SK-N-SH treated with all-trans-retinoic acid at 6 μM for 48 hours (cell line): Measurements from ENCODE around the gene TMEM147.
A peak's percentile ranks its signal among the peaks of the same experiment; 100 is the strongest.

ENCODE experiments used
- ATAC-seq: fragments of 200-7000 bp; cut with Tn5 transposase; 3 replicates; pipeline ENCODE4 v1.9.1; 2020; ENCODE audit warnings: mild to moderate bottlenecking, moderate library complexity
- ARNTL ChIP-seq: fragments of 450-650 bp; formaldehyde crosslinking; IDR thresholded peaks from 2 replicates; pipeline ENCODE4 v1.5.0; 2020; ENCODE audit warnings: low read depth, mild to moderate bottlenecking, moderate library complexity, borderline replicate concordance
- BACH2 ChIP-seq: fragments of 250-450 bp; sonication (Bioruptor Pico); IDR thresholded peaks from 2 replicates; pipeline ENCODE4 v1.9.0; 2021; ENCODE audit warnings: mild to moderate bottlenecking, borderline replicate concordance
- CSDC2 ChIP-seq: fragments of 250-450 bp; sonication (Bioruptor Pico); IDR thresholded peaks from 2 replicates; pipeline ENCODE4 v1.5.0; 2020; ENCODE audit warnings: mild to moderate bottlenecking, moderate library complexity
- ESRRG ChIP-seq: fragments of 250-450 bp; sonication (Bioruptor Pico); IDR thresholded peaks from 2 replicates; pipeline ENCODE4 v1.6.1; 2021; ENCODE audit warnings: mild to moderate bottlenecking
- GLIS3 ChIP-seq: fragments of 250-450 bp; sonication (Bioruptor Pico); IDR thresholded peaks from 2 replicates; pipeline ENCODE4 v1.5.0; 2020; ENCODE audit warnings: mild to moderate bottlenecking, moderate library complexity
- ISL1 ChIP-seq: fragments of 250-450 bp; sonication (Bioruptor Pico); IDR thresholded peaks from 2 replicates; pipeline ENCODE4 v2.1.2; 2022; ENCODE audit warnings: mild to moderate bottlenecking, moderate library complexity
- PPARA ChIP-seq: fragments of 250-450 bp; sonication (Bioruptor Pico); IDR thresholded peaks from 2 replicates; pipeline ENCODE4 v1.5.0; 2020; ENCODE audit warnings: mild to moderate bottlenecking, borderline replicate concordance
- RARB ChIP-seq: fragments of 250-450 bp; sonication (Bioruptor Pico); IDR thresholded peaks from 2 replicates; pipeline ENCODE4 v1.8.0; 2021; ENCODE audit warnings: mild to moderate bottlenecking, moderate library complexity
- TCF4 ChIP-seq: fragments of 250-450 bp; sonication (Bioruptor Pico); IDR thresholded peaks from 2 replicates; pipeline ENCODE4 v1.8.0; 2021; ENCODE audit warnings: mild to moderate bottlenecking, moderate library complexity, borderline replicate concordance
- TOX ChIP-seq: fragments of 250-450 bp; sonication (Bioruptor Pico); IDR thresholded peaks from 2 replicates; pipeline ENCODE4 v1.8.0; 2021; ENCODE audit warnings: mild to moderate bottlenecking, moderate library complexity, borderline replicate concordance
- ZFP3 ChIP-seq: fragments of 250-450 bp; sonication (Bioruptor Pico); IDR thresholded peaks from 2 replicates; pipeline ENCODE4 v1.5.0; 2020; ENCODE audit warnings: mild to moderate bottlenecking, moderate library complexity
- ZFP30 ChIP-seq: fragments of 450-650 bp; formaldehyde crosslinking; IDR thresholded peaks from 2 replicates; pipeline ENCODE4 v1.5.0; 2022; ENCODE audit warnings: mild to moderate bottlenecking, moderate library complexity
- TF ChIP-seq, protein P1 (sequence below): fragments of 250-450 bp; sonication (Bioruptor Pico); IDR thresholded peaks from 2 replicates; pipeline ENCODE4 v1.5.1; 2020; ENCODE audit warnings: low read depth, mild to moderate bottlenecking, moderate library complexity
- TF ChIP-seq, protein P2 (sequence below): fragments of 250-450 bp; sonication (Bioruptor Pico); IDR thresholded peaks from 2 replicates; pipeline ENCODE4 v1.5.1; 2021; ENCODE audit warnings: mild to moderate bottlenecking, moderate library complexity
- TF ChIP-seq, protein P3 (sequence below): fragments of 250-450 bp; sonication (Bioruptor Pico); IDR thresholded peaks from 2 replicates; pipeline ENCODE4 v1.5.0; 2020; ENCODE audit warnings: mild to moderate bottlenecking, moderate library complexity
- TF ChIP-seq, protein P4 (sequence below): fragments of 250-450 bp; sonication (Bioruptor Pico); IDR thresholded peaks from 2 replicates; pipeline ENCODE4 v1.8.0; 2021; ENCODE audit warnings: low read depth, mild to moderate bottlenecking, moderate library complexity, borderline replicate concordance

TMEM147 gene

DNA sequence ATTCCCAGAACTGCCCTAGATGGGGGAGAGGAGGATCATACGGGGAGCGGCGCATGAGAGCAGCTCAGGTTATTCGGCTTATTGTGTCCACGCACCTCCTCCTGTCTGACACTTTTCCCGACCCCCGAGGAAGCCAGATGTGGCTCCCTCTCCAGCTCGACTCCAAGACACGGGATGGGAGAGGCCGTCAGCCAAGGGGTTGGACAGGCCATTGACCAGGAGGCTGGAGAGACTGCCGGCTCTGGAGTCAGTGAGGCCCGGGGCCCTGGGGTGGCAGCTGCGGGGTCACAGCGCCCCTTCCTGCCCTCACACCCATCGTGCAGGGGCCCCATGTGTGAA lies 34.8 kb upstream of the TMEM147 start:
- peak; percentile 5; the same call in 2 of the 3 replicates for ATAC-seq
- TF ChIP-seq ZFP3 (CRISPR knock-in tag) (no peak), BACH2 (CRISPR knock-in tag) (no peak), TOX (CRISPR knock-in tag) (no peak), TCF4 (CRISPR knock-in tag) (no peak), ESRRG (CRISPR knock-in tag) (no peak), PPARA (CRISPR knock-in tag) (no peak), ISL1 (CRISPR knock-in tag) (no peak), CSDC2 (no peak)
- TF ChIP-seq, protein P1, sequence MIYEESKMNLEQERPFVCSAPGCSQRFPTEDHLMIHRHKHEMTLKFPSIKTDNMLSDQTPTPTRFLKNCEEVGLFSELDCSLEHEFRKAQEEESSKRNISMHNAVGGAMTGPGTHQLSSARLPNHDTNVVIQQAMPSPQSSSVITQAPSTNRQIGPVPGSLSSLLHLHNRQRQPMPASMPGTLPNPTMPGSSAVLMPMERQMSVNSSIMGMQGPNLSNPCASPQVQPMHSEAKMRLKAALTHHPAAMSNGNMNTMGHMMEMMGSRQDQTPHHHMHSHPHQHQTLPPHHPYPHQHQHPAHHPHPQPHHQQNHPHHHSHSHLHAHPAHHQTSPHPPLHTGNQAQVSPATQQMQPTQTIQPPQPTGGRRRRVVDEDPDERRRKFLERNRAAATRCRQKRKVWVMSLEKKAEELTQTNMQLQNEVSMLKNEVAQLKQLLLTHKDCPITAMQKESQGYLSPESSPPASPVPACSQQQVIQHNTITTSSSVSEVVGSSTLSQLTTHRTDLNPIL (CRISPR knock-in tag) = no peak
- TF ChIP-seq, protein P2, sequence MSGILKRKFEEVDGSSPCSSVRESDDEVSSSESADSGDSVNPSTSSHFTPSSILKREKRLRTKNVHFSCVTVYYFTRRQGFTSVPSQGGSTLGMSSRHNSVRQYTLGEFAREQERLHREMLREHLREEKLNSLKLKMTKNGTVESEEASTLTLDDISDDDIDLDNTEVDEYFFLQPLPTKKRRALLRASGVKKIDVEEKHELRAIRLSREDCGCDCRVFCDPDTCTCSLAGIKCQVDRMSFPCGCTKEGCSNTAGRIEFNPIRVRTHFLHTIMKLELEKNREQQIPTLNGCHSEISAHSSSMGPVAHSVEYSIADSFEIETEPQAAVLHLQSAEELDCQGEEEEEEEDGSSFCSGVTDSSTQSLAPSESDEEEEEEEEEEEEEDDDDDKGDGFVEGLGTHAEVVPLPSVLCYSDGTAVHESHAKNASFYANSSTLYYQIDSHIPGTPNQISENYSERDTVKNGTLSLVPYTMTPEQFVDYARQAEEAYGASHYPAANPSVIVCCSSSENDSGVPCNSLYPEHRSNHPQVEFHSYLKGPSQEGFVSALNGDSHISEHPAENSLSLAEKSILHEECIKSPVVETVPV (CRISPR knock-in tag) = no peak
- TF ChIP-seq, protein P3, sequence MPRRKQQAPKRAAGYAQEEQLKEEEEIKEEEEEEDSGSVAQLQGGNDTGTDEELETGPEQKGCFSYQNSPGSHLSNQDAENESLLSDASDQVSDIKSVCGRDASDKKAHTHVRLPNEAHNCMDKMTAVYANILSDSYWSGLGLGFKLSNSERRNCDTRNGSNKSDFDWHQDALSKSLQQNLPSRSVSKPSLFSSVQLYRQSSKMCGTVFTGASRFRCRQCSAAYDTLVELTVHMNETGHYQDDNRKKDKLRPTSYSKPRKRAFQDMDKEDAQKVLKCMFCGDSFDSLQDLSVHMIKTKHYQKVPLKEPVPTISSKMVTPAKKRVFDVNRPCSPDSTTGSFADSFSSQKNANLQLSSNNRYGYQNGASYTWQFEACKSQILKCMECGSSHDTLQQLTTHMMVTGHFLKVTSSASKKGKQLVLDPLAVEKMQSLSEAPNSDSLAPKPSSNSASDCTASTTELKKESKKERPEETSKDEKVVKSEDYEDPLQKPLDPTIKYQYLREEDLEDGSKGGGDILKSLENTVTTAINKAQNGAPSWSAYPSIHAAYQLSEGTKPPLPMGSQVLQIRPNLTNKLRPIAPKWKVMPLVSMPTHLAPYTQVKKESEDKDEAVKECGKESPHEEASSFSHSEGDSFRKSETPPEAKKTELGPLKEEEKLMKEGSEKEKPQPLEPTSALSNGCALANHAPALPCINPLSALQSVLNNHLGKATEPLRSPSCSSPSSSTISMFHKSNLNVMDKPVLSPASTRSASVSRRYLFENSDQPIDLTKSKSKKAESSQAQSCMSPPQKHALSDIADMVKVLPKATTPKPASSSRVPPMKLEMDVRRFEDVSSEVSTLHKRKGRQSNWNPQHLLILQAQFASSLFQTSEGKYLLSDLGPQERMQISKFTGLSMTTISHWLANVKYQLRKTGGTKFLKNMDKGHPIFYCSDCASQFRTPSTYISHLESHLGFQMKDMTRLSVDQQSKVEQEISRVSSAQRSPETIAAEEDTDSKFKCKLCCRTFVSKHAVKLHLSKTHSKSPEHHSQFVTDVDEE (CRISPR knock-in tag) = no peak

DNA sequence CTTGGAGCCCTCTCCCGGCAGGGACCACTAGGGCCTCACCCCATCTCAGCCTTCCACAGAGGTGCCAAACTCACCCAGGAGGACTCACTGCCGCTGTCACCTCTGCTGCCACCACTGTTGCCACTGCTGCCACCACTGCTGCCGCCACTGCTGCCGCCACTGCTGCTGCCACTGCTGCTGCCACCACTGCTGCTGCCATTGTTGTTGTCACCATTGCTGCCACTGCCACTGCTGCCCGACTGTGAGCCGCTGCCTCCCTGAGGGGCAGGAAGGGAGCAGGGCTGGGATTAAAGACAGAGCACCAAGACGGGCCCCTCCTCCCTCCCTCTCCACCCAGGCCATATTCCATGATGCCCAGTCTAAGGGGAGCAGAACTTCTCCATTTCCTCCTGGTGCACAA lies 34.1 kb upstream of the TMEM147 start:
- no peak for ATAC-seq
- TF ChIP-seq PPARA (CRISPR knock-in tag) (no peak), TCF4 (CRISPR knock-in tag) (no peak), ZFP3 (CRISPR knock-in tag) (no peak), GLIS3 (CRISPR knock-in tag) (no peak), TOX (CRISPR knock-in tag) (no peak)
- TF ChIP-seq, protein P4, sequence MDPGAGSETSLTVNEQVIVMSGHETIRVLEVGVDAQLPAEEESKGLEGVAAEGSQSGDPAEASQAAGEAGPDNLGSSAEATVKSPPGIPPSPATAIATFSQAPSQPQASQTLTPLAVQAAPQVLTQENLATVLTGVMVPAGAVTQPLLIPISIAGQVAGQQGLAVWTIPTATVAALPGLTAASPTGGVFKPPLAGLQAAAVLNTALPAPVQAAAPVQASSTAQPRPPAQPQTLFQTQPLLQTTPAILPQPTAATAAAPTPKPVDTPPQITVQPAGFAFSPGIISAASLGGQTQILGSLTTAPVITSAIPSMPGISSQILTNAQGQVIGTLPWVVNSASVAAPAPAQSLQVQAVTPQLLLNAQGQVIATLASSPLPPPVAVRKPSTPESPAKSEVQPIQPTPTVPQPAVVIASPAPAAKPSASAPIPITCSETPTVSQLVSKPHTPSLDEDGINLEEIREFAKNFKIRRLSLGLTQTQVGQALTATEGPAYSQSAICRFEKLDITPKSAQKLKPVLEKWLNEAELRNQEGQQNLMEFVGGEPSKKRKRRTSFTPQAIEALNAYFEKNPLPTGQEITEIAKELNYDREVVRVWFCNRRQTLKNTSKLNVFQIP (CRISPR knock-in tag) = no peak
- TF ChIP-seq, protein P3 (CRISPR knock-in tag) = no peak
- TF ChIP-seq, all 23 proteins: peak for 0

DNA sequence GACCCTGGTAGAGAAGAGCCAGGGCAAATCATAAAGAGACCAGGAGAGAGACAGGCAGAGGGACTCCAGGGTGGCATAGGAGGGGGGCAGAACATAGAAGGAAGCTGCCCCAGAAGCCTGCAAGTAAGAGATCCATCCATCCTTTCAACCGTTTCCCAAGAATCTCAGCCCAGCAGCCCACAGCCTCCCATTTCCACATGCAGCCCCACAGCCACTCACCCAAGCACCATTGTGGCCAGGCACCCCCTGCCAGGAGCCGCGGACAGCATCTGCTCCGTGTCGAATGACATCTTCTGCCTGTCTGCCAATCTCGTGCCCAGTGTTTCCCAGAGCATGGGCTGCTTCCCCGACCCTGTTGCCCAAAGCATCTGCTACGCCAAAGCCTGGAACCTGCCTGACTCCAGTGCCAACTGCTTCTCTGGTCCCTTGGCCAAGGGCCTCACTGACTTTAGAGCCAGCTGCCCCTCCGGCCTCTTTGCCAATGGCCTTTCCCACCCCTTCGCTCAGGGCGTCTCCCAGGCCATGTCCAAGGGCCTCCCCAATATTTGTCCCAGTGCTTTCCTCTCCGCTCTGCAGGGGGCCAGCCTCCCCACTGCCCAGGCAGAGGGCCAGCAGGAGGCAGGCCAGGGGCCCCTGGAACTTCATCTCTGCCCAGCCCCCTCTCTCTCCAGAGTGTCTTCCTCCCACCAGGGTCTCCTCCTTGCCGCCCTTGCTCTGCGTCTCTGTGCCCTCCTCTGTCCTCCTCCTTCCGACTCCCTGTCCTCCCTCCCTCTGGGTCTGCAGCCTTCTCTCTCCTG lies 32.4 kb upstream of the TMEM147 start:
- TF ChIP-seq RARB = no peak
- no peak for TF ChIP-seq ZFP30 (CRISPR knock-in tag)
- no peak for TF ChIP-seq GLIS3 (CRISPR knock-in tag)
- TF ChIP-seq ARNTL = no peak
- no peak; the same call in 2 of the 3 replicates for ATAC-seq
